Limb (tissue), 2 donors: ENCODE data around the gene PRMT9.

Experiments
- DNase-seq, 2 donors: peaks; one replicate each; pipeline ENCODE4 v3.0.0-alpha.2; 2016; ENCODE audit errors: extremely low spot score in 2 of 2

PRMT9 gene

DNA sequence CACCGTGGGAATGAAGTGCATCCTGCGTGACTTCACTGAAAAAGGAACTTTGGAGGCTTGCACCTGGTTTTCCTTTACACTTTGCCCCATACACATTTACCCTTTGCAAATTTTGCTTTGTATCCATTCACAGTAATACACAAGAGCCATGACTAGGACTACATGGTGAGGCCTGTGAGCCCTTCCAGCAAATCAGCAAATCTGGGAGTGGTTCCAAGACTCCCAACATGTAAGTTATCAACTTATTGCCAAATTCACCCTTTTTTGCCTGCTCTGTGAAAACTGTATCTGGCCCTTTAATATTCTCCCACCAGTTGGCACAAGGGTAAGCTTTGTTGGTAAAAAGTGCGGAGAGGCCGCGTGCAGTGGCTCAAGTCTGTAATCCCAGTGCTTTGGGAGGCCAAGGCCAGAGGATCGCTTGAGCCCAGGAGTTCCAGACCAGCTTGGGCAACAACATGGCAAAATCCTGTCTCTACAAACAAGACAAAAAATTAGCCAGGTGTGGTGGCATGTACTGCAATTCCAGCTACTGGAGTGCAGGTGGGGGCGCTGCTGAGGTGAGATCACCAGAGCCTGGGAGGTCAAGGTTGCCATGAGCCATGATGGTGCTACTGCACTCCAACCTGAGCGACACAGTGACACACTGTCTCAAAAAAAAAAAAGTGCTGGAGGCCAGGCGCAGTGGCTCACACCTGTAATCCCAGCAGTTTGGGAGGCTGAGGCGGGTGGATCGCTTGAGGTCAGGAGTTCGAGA is 5.0 kb downstream of the PRMT9 start:
- no peak for DNase-seq

DNA sequence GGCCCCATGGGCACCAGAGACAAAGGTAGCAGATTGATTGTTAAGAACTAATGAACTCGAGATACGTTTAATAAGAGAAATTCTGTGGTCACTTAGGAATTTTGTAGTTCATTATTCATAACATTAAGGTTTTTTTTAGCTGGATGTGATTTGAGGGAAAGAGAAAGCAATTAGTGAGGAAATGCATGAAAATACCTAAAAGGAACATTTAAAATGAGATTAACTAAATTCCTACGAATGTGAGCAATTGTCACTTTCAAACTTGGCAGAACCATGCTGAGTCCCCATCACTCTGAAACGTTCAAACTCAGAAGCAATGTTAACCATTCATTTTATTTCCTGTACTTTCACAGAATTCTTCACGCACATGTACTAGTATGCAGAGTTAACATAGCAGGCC is 5.9 kb downstream of the PRMT9 start:
- no peak for DNase-seq

DNA sequence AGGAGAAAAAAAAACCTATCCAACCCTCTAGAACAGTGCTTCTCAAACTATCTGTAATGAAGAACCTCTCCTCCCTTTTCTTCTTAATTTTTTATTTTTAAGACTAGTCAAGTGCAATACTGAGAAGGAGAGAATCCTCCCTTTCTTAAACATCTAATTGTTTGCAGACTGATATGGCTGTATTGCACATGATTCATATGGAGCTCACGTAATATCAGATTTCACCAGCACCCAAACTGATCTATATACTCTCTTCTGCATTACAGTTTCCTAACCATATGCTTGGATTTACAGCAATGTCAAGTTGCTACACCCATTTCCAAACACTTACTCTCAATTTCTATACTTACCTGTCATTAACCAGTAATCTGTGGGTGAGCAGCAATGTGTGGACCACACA is 9.5 kb downstream of the PRMT9 start:
- no peak for DNase-seq

DNA sequence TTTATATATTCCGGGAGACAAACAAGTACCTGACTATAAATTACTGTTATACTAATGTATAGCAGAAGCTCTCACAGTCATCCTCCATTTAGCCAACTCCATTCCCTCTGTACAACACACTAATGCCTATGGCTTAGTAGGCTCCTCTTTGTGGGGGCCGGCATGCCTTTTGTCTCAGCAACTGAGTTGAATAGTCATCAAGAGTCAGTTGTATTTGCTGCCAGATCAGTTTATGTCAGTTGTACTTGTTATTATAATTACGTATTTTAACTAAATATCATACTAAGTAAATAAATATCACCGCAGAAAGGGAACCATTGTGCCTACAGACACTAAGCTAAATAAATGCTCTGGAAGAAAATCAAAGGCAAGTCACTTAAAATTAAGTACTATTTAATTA is 9.9 kb downstream of the PRMT9 start:
- no peak for DNase-seq

DNA sequence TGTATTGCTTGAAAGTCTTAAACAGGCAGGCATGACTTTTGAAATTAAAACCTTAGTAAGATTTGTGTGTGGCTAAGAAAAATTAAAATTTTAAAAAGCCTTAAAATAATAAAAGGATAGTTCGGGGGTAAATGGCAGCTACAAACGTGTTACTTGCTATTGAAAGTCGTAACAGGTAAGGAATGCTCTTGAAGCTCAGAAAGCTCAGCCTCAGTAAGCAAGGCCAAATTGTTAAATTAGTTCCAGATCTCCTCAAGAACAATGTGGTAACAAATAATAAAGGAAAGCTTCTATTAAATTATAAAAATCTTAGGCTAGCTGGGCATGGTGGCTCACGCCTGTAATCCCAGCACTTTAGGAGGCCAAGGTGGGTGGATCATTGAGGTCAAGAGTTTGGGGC is 25.5 kb downstream of the PRMT9 start:
- DNase-seq, result no peak

DNA sequence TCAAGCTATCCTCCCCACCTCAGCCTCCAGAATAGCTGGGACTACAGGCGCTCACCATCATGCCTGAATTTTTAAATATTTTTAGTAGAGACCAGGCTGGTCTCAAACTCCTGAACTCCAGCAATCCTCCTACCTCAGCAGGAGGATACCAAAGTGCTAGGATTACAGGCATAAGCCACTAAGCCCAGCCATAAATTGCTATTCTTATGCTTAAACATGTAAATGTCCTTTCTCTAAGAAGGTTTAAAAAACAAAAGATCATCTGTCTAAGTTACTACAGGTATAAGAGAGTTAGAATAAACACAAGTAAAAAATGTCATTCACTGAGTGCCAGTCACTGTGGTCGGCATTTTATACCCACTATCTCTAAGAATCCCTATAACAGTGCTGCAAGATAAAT is 28.3 kb downstream of the PRMT9 start:
- no peak for DNase-seq

DNA sequence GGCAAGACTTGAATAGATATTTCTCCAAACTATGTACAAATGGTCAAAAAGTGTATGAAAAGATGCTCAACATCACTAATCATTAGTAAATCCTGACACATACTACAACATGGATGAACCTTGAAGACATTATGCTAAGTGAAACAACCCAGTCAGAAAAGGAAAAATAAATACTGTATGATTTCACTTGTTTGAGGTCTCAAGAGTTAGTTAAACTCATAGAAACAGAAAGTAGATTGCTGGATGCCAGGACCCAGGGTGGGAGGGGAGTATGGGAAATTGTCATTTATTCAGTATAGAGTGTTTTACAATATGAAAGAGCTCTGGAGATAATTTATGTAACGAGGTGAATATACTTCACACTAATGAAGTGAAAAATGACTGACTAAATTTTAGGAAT is 32.4 kb downstream of the PRMT9 start:
- DNase-seq, result no peak

DNA sequence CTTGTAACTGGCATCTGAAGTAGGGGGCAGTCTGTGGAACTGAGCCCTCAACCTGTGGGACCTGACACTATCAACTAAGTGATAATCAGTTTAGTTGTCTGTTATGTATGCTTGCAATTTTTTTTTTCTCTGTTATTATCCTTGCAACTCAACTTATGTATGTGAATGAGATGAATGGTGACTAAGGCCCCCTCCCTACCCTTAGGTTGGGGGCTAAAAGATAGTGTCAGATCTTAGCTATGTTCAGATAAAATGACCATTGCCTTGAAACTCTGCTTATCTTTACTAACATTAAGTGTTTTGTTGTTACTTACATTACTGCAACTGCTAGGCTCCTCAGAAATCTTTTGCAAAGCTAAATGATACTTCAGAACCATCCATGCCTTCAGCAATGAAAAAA is 35.3 kb downstream of the PRMT9 start:
- no peak for DNase-seq

DNA sequence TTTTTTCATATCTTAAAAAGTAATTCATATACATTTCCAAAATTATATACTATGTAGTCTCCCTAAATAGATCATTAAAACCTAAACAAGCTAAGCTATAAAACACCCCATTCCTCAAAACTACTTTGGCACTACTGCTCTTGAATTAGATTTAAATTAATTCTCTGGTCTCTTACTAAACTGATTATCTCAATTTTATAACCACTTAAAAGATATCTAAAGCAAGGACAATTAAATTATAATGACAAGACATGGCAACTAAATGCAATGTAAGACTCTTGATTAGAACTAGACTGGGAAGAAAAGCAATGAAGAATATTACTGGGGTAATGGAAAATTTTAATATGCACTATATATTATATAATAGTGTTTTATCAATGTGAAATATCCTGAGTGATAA is 38.9 kb downstream of the PRMT9 start:
- DNase-seq, result no peak

DNA sequence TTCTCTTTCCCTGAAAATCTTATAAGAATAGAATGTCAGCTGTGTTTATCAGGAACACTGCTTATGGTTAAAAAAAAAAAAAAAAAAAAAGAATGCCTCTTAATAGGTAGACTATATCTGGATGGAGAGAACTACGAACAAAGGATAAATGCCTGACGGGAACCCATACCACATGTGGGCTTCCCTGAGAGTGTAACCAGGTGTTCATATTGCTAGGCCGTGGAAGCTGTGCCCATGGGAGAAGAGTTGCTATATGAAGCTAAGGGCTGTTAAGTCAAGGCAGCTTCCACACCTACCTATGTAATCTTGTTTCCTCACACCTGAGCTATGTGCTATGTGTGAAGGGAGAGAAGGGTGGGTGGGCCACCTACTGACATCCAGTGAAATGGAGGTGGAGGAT is 39.5 kb downstream of the PRMT9 start:
- no peak for DNase-seq

DNA sequence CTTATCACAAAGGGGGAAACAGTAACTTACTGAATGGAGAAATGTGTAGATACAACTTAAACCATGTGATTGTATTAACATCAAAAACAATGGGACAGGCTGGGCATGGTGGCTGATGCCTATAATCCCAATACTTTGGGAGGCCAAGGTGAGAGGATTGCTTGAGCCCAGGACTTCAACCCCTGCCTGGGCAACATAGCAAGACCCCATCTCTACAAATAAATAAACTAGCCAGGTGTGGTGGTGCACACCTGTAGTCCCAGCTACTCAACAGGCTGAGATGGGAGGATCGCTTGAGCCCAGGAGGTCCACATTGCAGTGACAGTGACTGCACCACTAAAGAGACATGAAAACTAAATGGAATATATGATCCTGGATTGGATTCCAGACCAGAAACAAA is 40.3 kb downstream of the PRMT9 start:
- no peak for DNase-seq

DNA sequence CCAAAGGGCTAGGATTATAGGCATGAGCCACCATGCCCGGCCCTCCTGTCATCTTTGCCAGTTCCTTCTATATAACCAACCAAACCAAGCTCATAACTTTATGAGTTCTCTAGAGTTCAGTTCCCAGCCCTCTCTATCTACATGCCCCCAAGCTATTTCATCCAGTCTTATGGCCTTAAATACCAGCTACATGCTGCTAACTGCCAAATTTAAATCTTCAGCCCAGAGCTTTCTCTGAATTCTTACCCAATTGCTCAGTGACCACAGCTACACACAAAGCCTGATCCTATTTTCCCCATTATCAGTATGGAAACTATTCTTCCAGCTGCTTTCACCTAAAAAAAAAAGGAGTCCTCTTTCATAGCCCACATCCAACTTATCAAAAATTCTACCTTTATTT is 43.6 kb downstream of the PRMT9 start:
- no peak for DNase-seq

DNA sequence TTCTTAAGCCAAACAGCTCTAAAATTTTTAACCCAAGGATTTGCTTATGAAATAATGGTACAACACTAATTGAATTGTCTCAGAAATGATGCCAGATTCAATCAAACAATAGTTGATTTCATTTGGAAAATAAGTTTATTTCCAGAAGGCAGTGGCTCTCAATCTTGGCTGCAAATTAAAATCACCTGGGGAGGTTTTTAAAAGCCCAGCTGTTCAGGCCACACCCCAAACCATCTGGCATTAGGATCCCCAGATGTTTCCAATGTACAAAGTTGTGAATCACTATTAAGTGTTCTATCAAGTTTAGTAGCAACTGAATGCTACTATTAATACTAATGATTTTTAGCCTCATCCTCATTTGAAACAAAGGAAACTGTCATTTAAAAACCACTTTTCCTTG is 44.6 kb downstream of the PRMT9 start:
- DNase-seq, result peak in 1 of 2 donors; percentile 18

DNA sequence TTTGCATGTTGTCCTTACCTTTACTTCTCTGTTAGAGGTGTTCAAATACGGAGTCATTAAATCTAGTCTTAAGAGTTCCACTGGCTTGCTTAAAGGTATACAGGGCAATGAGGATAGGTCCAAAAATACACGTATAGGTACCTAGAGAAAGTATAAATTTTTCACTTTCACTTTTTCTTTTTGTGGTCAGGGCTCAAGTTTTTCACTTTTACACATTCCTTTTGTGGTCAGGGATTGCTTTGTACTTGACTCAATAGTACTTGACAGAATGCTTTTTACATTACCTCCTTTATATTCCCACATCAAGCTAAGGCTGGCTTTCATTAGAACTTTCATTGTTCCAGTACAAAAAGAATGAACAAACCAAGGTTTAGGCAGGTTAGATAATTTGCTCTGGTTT is 45.0 kb downstream of the PRMT9 start:
- no peak for DNase-seq

DNA sequence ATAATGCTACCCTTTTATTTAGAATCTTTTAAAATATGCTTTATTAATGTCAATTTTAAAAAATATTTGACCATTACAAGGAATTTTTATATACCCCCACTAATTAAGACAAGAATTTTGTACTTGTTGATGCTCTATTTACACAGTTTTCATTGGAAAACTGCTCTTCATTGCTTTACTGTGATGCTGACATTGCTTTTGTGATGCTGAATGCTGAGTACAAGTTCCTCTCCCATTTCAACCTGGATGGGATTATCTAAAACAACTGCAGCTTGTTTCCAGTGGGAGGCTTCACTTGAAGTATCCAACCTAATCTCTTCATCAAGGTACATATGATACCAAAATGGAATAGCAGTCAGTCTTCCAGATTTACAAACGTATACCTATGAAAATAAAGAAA is 45.6 kb downstream of the PRMT9 start:
- no peak for DNase-seq

DNA sequence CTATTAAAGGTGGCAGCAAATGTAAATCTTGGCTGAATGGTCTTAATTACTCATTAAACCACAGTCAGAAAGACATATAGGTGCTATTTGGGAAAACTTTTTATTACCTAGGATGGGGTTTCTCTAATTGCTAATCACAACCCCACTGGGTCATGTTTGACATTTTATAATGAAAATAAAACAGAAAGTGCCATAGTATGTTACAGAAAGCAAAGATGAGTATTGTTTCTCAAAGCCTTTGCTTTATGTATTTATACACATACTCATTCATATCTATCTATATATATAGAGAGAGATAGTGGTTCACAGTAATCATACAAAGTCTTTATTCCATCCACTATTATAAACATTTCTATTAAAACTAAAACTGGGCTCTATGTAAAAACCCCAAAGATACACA is 48.6 kb downstream of the PRMT9 start:
- no peak for DNase-seq

DNA sequence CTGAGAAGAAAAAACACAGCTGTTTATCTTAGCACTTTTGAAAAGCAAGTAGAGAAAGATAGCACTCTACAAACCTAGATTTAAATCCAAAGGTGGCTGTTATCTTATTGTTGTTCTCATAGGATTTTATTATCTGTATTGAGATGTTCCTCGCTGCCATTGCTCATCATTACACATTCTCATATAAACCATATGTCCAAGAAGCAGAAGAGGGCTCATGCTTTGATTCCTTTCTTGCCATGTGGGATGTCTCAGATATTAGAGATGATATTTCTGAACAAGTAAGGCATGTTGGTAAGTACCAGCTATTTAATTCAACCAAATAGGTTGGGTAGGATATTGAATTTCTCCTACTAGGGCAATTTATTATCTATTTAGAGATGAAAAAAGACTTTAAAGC is 50.3 kb downstream of the PRMT9 start:
- no peak for DNase-seq

DNA sequence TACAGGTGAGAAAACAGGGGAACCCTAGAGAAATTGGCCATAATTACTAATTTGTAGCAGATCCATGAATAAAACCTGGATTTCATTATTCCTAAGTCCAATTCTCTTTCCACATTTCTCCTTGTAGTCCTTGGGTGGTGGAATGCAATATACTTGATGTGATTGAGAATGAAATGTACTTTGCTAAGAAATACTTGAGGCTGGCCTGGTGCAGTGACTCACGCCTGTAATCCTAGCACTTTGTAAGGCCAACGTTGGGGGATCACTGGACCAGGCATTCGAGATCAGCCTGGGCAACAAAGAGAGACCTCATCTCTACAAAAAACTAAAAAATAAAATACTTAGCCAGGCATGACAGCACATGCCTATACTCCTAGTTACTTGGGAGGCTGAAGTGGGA is 50.9 kb downstream of the PRMT9 start:
- DNase-seq, result no peak

DNA sequence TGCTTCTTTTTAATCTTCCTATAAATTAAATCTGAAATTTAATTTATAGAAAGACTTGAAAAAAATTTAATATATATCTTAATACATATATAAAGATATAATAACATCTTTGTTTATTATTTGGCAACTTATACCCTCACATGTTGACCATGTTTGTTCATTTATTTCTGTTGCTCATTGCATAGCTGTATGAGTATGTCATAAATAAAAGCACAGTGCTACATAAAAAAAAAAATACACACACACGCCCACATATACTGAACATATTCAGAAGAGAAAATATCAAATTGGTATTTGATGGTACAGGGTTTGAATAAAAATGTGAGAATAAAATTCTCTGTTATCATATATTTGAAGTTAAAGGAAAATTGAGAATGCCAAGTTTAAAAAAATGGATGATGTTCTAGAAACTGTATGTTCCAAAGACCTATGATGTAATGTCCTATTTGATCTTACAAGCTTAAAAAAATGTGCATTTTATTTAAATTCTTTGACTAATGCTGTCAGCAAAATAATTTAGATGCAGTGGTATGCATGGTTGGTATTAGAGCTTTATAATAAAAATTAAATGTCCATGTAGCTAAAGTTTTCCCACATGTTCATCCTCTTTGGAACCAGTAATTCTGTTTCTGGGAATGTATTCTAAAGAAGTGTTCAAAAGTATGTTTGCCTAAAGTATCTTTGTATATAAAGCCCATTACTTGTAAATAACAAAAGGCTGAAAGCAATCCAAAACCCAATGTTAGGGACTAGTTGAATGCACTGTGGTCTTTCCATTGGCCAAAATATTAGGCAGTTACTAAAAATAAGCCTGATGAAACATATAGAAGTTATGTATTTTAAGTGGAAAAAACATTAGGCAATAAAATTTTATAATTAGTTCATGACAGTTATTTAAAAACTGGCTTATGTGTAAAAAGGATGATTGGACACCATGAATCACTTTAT is 53.9 kb downstream of the PRMT9 start:
- no peak for DNase-seq

DNA sequence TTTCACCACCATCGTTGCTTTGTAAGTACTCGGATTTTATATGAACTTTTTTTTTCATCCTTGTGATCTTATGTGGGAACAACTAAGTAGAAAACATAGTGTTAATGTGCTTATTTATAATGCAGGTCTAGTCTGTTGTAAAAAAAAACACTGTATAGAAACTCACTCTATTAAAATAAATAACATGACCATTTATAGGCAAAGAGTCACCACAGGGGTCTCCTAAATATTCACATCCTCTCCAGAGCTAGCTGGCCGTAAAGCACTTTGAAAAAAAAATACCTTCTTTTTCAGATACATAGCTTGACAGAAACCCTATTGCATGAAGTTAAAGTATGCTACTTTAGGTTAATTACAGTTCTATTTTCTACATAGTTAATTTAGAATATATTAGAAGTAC is 55.5 kb downstream of the PRMT9 start:
- no peak for DNase-seq

DNA sequence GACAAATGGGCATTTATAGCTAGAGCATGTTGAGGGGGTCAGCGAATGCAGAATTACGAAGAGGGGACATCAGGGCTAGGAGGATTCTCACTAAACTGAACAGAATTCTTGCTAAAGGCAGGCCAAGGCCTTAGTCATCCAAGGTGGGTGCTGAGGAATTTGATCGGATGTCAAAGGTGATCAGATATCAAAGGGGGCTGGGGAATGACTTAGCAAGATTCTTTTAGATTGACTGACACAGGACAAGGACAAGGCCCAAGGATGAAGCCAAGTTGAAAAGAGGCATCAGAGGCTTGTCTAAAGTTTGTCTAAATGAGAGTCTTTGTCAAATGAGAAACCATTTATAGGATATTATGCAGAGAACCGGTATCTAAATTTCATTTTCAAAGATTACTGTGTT is 57.1 kb downstream of the PRMT9 start:
- DNase-seq, result no peak

DNA sequence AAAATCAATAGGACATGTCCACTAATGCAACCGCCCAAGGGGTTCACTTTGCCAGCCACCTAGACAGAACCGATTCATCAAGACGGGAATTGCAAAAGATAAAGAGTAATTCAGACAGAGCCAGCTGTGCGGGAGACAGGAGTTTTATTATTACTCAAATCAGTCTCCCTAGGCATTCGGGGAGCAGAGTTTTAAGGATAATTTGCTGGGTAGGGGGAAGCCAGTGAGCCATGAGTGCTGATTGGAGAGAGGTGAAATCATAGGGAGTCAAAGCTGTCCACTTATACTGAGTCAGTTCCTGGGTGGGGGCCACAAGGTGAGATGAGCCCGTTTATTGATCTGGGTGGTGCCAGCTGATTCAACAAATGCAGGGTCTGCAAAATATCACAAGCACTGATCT is 58.2 kb downstream of the PRMT9 start:
- DNase-seq, result no peak

DNA sequence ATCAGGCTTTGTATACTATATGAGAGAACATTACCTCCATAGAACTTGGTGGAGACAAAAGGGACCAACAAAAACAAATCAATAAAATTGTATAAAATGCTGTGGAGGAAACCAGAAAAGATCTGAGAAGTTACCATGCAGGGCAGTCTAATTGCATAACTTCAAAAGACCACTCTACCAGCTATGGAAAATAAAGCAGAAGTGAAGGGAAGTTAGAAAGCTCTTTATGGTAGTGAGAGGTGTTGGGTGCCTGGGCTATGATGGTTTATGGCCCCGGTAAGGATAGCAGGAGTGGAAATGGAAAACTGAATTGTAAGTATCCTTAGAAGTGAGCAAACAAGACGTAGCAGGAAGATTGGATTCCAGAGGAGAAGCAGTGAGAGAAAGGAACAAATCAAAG is 63.6 kb downstream of the PRMT9 start:
- no peak for DNase-seq
